ENCODE data around the gene TDRD6.
"Not testable (repeated sequence)": the region's sequence is repeated elsewhere in the genome, so short reads cannot be mapped to it uniquely, and the experiment has no call there.

TDRD6 gene

GRCh38 chr6:46741910-46742309 lies 54.2 kb downstream of the TDRD6 start:
- H3K4me3 ChIP-seq (ENCODE audit: control insufficient read depth, low read depth, low read length), result no peak overlapping the region
- DNase-seq (ENCODE audit: low read depth), result no peak
- TF ChIP-seq, protein P1, sequence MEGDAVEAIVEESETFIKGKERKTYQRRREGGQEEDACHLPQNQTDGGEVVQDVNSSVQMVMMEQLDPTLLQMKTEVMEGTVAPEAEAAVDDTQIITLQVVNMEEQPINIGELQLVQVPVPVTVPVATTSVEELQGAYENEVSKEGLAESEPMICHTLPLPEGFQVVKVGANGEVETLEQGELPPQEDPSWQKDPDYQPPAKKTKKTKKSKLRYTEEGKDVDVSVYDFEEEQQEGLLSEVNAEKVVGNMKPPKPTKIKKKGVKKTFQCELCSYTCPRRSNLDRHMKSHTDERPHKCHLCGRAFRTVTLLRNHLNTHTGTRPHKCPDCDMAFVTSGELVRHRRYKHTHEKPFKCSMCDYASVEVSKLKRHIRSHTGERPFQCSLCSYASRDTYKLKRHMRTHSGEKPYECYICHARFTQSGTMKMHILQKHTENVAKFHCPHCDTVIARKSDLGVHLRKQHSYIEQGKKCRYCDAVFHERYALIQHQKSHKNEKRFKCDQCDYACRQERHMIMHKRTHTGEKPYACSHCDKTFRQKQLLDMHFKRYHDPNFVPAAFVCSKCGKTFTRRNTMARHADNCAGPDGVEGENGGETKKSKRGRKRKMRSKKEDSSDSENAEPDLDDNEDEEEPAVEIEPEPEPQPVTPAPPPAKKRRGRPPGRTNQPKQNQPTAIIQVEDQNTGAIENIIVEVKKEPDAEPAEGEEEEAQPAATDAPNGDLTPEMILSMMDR (conservative IDR thresholded peaks at IDR 0.05; ENCODE audit: control insufficient read depth, insufficient read depth, low read depth, low read length), result no peak

DNA sequence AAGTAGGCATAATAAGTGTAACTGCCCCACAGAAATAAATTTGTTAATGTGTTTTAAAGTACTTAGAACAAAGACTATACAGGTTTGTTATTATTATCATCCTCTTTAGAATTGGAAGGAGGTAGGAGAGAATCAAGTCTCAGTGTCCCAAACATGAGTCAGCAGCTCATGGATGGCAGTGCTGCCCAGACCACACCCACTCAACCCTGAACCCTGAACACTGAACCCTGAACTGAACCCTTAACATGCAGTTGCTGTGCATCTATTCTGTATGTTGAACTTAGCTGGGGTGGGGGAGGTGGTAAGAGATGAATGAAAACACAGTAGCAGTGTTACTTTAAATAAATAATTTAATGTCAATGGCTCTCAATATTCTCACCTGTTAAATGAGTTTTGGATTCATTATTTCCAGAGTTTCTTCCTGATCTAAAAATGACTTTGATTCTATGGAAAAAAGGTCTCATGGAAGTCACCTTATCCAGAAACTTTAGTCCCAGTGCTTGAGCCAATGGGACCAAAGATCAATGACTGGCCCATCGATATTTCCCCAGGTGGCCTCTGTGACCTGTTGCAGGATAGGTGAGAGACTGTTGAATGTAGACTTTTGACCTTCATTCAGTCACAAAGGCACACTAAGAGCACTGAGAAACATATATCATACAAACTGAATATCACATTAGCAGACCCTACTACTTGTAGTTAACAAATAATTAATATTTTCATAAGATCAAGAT lies 55.9 kb downstream of the TDRD6 start:
- no peak for DNase-seq (ENCODE audit: low read depth)
- TF ChIP-seq, protein P1 (conservative IDR thresholded peaks at IDR 0.05; ENCODE audit: control insufficient read depth, insufficient read depth, low read depth, low read length), result no peak
- H3K4me3 ChIP-seq (ENCODE audit: control insufficient read depth, low read depth, low read length), result no peak overlapping the region

- DNase-seq (ENCODE audit: low read depth); H3K4me3 ChIP-seq (ENCODE audit: control insufficient read depth, low read depth, low read length): not testable (repeated sequence)
Observed at GRCh38 chr6:46744159-46744725, 56.6 kb downstream of the TDRD6 start.

GRCh38 chr6:46745973-46746372 lies 58.3 kb downstream of the TDRD6 start:
- no peak overlapping the region for H3K4me3 ChIP-seq (ENCODE audit: control insufficient read depth, low read depth, low read length)
- TF ChIP-seq, protein P1 (conservative IDR thresholded peaks at IDR 0.05; ENCODE audit: control insufficient read depth, insufficient read depth, low read depth, low read length), result no peak
- no peak for DNase-seq (ENCODE audit: low read depth)

DNA sequence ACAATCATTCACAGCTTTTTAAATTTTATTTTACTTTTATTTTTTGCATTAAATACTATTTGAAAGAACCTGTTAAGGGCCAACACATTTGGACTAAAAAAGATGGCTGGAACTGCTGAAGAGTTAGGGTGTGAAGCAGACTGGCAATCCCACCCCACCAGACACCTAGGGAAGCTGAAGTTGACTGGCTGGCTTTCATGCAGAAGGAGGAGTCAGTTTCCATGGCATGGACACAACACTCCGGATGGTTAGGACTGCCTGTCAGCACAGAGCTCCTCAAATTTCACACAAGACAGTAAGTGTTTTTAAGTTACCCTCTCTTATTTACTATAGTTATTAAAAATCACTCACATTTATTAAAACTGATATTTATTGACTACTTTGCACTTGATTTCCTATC lies 59.0 kb downstream of the TDRD6 start, which contains the start of gene ANKRD66:
Gene ANKRD66 (plus strand): TSS at position 238 of the 400 bp plus-strand sequence. CDS start 5,016 bp downstream, outside the sequence.
- no peak for DNase-seq (ENCODE audit: low read depth)
- no peak within 1 kb of the TSS for H3K4me3 ChIP-seq (ENCODE audit: control insufficient read depth, low read depth, low read length)
- TF ChIP-seq, protein P1 (conservative IDR thresholded peaks at IDR 0.05; ENCODE audit: control insufficient read depth, insufficient read depth, low read depth, low read length), result no peak

- no peak overlapping the region for H3K4me3 ChIP-seq (ENCODE audit: control insufficient read depth, low read depth, low read length)
- TF ChIP-seq, protein P1 (conservative IDR thresholded peaks at IDR 0.05; ENCODE audit: control insufficient read depth, insufficient read depth, low read depth, low read length), result no peak
- no peak for DNase-seq (ENCODE audit: low read depth)
Observed at GRCh38 chr6:46748940-46749503, 61.3 kb downstream of the TDRD6 start.

DNA sequence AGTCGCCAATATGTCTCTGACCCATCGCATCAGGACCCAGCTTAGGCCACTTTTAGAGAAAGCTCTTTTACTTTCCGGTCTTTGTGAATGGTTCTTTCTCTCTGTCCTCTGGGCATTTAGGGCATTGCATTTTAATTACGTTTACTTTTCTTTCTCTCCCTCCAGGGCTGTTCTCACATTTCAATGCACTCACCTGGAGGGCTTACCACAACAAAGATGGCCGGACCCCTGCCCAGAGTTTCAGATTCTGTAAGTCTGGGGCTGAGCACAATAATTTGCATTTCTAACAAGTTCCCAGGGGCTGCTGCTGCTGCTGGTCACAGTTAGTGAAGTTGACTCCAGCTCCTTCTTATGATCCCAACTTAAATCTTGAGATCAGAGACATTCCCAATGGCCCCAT lies 62.0 kb downstream of the TDRD6 start:
- DNase-seq (ENCODE audit: low read depth), result no peak
- TF ChIP-seq, protein P1 (conservative IDR thresholded peaks at IDR 0.05; ENCODE audit: control insufficient read depth, insufficient read depth, low read depth, low read length), result no peak
- H3K4me3 ChIP-seq (ENCODE audit: control insufficient read depth, low read depth, low read length), result no peak overlapping the region
